Measurements from ENCODE around the gene ZNF33A. TPM values are rescaled to one million over a fixed set of nuclear protein-coding genes. Genes with fewer than 3 reads are reported as not detected.

The ZNF33A gene
- total RNA-seq, 1 experiment from 2014 or later = 18.0 TPM

GRCh38 chr10:37972396-37972795 lies 38.1 kb upstream of the ZNF33A start:
- no peak overlapping the region for H2AFZ ChIP-seq (ENCODE audit: low read length)
- no peak for TF ChIP-seq EZH2 (IDR thresholded peaks at IDR 0.05; ENCODE audit: low read length, unreplicated experiment)
- TF ChIP-seq EZH2phosphoT487 (IDR thresholded peaks at IDR 0.05; ENCODE audit: borderline replicate concordance, low read length) = no peak
- TF ChIP-seq CTCF (conservative IDR thresholded peaks at IDR 0.05; ENCODE audit: low read depth, low read length) = no peak
- no peak overlapping the region for H3K9ac ChIP-seq (ENCODE audit: low read length)
- peaks cover 11% of the 10 kb centered on the region; the same call in 1 of the 2 replicates for H3K4me1 ChIP-seq (ENCODE audit: insufficient read depth, low read length)
- DNase-seq (no peak), ATAC-seq (no peak)
- H3K79me2 ChIP-seq (ENCODE audit: low read length) = 0 out of 2 replicates have a peak, but pooled peaks cover 19% of the 10 kb centered on the region
- ChIA-PET CTCF (no interaction called here), POLR2A (ENCODE audit: unreplicated experiment) (no interaction called here)
- BruUV-seq (replicated peaks) = no TSS peak
- no peaks in the 10 kb centered on the region for H3F3A ChIP-seq (ENCODE audit: low read length, unreplicated experiment)
- intact Hi-C loops (cut with micrococcal nuclease) = loop anchor here (10.0 kb wide), 2 partner anchors 82 to 392 kb away; no protein-coding TSS in a partner anchor
- H3K36me3 ChIP-seq (ENCODE audit: low read depth, low read length) = peaks cover 18% of the 10 kb centered on the region
- no peak overlapping the region for H3K4me3 ChIP-seq (ENCODE audit: low read length)
- no peaks in the 10 kb centered on the region for H4K20me1 ChIP-seq (ENCODE audit: low read length)
- no peak overlapping the region for H3K27ac ChIP-seq (ENCODE audit: low read length)
- no peak overlapping the region for H3K4me2 ChIP-seq (ENCODE audit: low read length)
- 0 out of 2 replicates have a peak, but pooled peaks cover 5% of the 10 kb centered on the region for H3K9me3 ChIP-seq (ENCODE audit: low read length)
- no peaks in the 10 kb centered on the region for H3K9me2 ChIP-seq (replicated peaks; ENCODE audit: low read length)
- H3K27me3 ChIP-seq (ENCODE audit: low read length) = no peaks in the 10 kb centered on the region

- TSS peak; percentile 55 for BruUV-seq (replicated peaks)
- H3K4me1 ChIP-seq (ENCODE audit: insufficient read depth, low read length) = peaks cover 11% of the 10 kb centered on the region; the same call in 1 of the 2 replicates
- no peaks in the 10 kb centered on the region for H3K9me2 ChIP-seq (replicated peaks; ENCODE audit: low read length)
- ChIA-PET CTCF (no interaction called here), POLR2A (ENCODE audit: unreplicated experiment) (interaction anchor here (0.6 kb wide), 1 partner anchor 83 kb away, joined by 4 read pairs; no protein-coding TSS in a partner anchor)
- H3K27me3 ChIP-seq (ENCODE audit: low read length) = no peaks in the 10 kb centered on the region
- 0 out of 2 replicates have a peak, but pooled peaks cover 5% of the 10 kb centered on the region for H3K9me3 ChIP-seq (ENCODE audit: low read length)
- DNase-seq (peak; percentile 20), ATAC-seq (no peak)
- TF ChIP-seq EZH2phosphoT487 (IDR thresholded peaks at IDR 0.05; ENCODE audit: borderline replicate concordance, low read length) = no peak
- no peak for TF ChIP-seq EZH2 (IDR thresholded peaks at IDR 0.05; ENCODE audit: low read length, unreplicated experiment)
- TF ChIP-seq CTCF (conservative IDR thresholded peaks at IDR 0.05; ENCODE audit: low read depth, low read length) = no peak
- H3K9ac ChIP-seq (ENCODE audit: low read length) = peak overlapping the region; percentile 91
- H3F3A ChIP-seq (ENCODE audit: low read length, unreplicated experiment) = no peaks in the 10 kb centered on the region
- H3K79me2 ChIP-seq (ENCODE audit: low read length) = 0 out of 2 replicates have a peak, but pooled peaks cover 19% of the 10 kb centered on the region
- H2AFZ ChIP-seq (ENCODE audit: low read length) = peak overlapping the region; percentile 94
- H3K27ac ChIP-seq (ENCODE audit: low read length) = peak overlapping the region; percentile 59; the same call in 1 of the 2 replicates
- no peaks in the 10 kb centered on the region for H4K20me1 ChIP-seq (ENCODE audit: low read length)
- H3K4me3 ChIP-seq (ENCODE audit: low read length) = peak overlapping the region; percentile 83
- H3K36me3 ChIP-seq (ENCODE audit: low read depth, low read length) = peaks cover 4% of the 10 kb centered on the region; the same call in 1 of the 2 replicates
- intact Hi-C loops (cut with micrococcal nuclease) = loop anchor here (10.0 kb wide), 2 partner anchors 79 to 389 kb away; no protein-coding TSS in a partner anchor
- H3K4me2 ChIP-seq (ENCODE audit: low read length) = peak overlapping the region; percentile 92
These were observed 35.0 kb upstream of the ZNF33A start for GRCh38 chr10:37975401-37975991.
